Measurements from ENCODE around the gene SLC9A3.

The SLC9A3 gene

GRCh38 chr5:539469-540070 lies 15.3 kb upstream of the SLC9A3 start:
- in situ Hi-C loops (cut with MboI; ENCODE audit: low sequenced_read_pairs), result no loop called here

- in situ Hi-C loops (cut with MboI; ENCODE audit: low sequenced_read_pairs), result no loop called here
Observed at GRCh38 chr5:538801-539468, 14.7 kb upstream of the SLC9A3 start.

- in situ Hi-C loops (cut with MboI; ENCODE audit: low sequenced_read_pairs), result no loop called here
Observed at GRCh38 chr5:538271-538771, 14.1 kb upstream of the SLC9A3 start.

- in situ Hi-C loops (cut with MboI; ENCODE audit: low sequenced_read_pairs), result no loop called here
Observed at GRCh38 chr5:537621-538071, 13.4 kb upstream of the SLC9A3 start.

- in situ Hi-C loops (cut with MboI; ENCODE audit: low sequenced_read_pairs), result no loop called here
Observed at GRCh38 chr5:537098-537497, 12.8 kb upstream of the SLC9A3 start.

GRCh38 chr5:535846-536698 lies 11.8 kb upstream of the SLC9A3 start:
- in situ Hi-C loops (cut with MboI; ENCODE audit: low sequenced_read_pairs), result no loop called here

GRCh38 chr5:534743-535671 lies 10.8 kb upstream of the SLC9A3 start:
- in situ Hi-C loops (cut with MboI; ENCODE audit: low sequenced_read_pairs), result no loop called here

- in situ Hi-C loops (cut with MboI; ENCODE audit: low sequenced_read_pairs), result no loop called here
Observed at GRCh38 chr5:533955-534742, 9.9 kb upstream of the SLC9A3 start.

- in situ Hi-C loops (cut with MboI; ENCODE audit: low sequenced_read_pairs), result no loop called here
Observed at GRCh38 chr5:533243-533954, 9.2 kb upstream of the SLC9A3 start.

GRCh38 chr5:532521-533242 lies 8.4 kb upstream of the SLC9A3 start:
- in situ Hi-C loops (cut with MboI; ENCODE audit: low sequenced_read_pairs), result no loop called here

- in situ Hi-C loops (cut with MboI; ENCODE audit: low sequenced_read_pairs), result no loop called here
Observed at GRCh38 chr5:531749-532315, 7.6 kb upstream of the SLC9A3 start.

GRCh38 chr5:531101-531748 lies 7.0 kb upstream of the SLC9A3 start:
- in situ Hi-C loops (cut with MboI; ENCODE audit: low sequenced_read_pairs), result no loop called here

- in situ Hi-C loops (cut with MboI; ENCODE audit: low sequenced_read_pairs), result no loop called here
Observed at GRCh38 chr5:530001-530955, 6.0 kb upstream of the SLC9A3 start.

GRCh38 chr5:528629-529511 lies 4.6 kb upstream of the SLC9A3 start:
- in situ Hi-C loops (cut with MboI; ENCODE audit: low sequenced_read_pairs), result no loop called here

All from HL-60/S4 treated with phorbol 12-myristate 13-acetate at 8.2 ng/mL for 4 days and 3 days (cell line).